GM12878 (cell line): ENCODE measurements around the gene PRR9. TPM values are rescaled to one million over a fixed set of nuclear protein-coding genes. Genes with fewer than 3 reads are reported as not detected.

Experiments used
- ATAC-seq: fragments of 200-7000 bp; cut with Tn5 transposase; 3 replicates; pipeline ENCODE4 v1.9.1; 2020; ENCODE audit warnings: mild to moderate bottlenecking, moderate library complexity
- BruUV-seq: library from RNA; stranded (reverse); fragments of 400-500 nt; replicated peaks from 2 replicates; lab custom pipeline; 2021; lab: Mats Ljungman, UMichigan
- CTCF ChIA-PET: fragments of 300-600 bp; sonication (Branson Sonifier 250); formaldehyde crosslinking; extraction: SDS; loops from one replicate; lab custom pipeline; 2021; ENCODE audit warnings: inconsistent platforms; lab: Yijun Ruan, JAX
- POLR2A ChIA-PET: fragments of 350-600 bp; formaldehyde crosslinking; extraction: SDS; loops from one replicate; lab custom pipeline; 2021; ENCODE audit warnings: inconsistent platforms; lab: Charles Lee
- RAD21 ChIA-PET: fragments of 300-600 bp; sonication (Branson Sonifier 250); formaldehyde crosslinking; loops from one replicate; lab custom pipeline; 2023; ENCODE audit warnings: antibody characterized with exemption; ENCODE audit not compliant: unreplicated experiment; lab: Charles Lee
- SMC1A ChIA-PET: fragments of 300-600 bp; sonication (Branson Sonifier 250); formaldehyde crosslinking; loops from one replicate; lab custom pipeline; 2023; ENCODE audit not compliant: unreplicated experiment, uncharacterized antibody; lab: Charles Lee
- DNase-seq: peaks from one replicate; pipeline ENCODE4 v3.0.0-alpha.2; 2011; ENCODE audit warnings: low read depth, low spot score
- FAIRE-seq: peaks from 3 replicates; lab custom pipeline; 2011; peaks lifted over from hg19 to GRCh38; lab: Jason Lieb, UNC
- H2AFZ ChIP-seq: 2 replicates; pipeline ENCODE4 v1.6.0; 2011; ENCODE audit warnings: low read depth, low read length, control low read depth; ENCODE audit not compliant: control insufficient read depth
- H3K27ac ChIP-seq: 2 replicates; pipeline ENCODE4 v1.5.1; 2011; ENCODE audit warnings: control low read depth; ENCODE audit not compliant: control insufficient read depth, insufficient read depth
- H3K27me3 ChIP-seq, 2 experiments: replicated peaks in 1 of 2; 2 replicates each; pipeline versions ENCODE4 v1.6.0 to v1.6.1; 2011; ENCODE audit warnings: low read length in 1 of 2; ENCODE audit not compliant: control insufficient read depth in 2 of 2, insufficient read depth in 2 of 2
- H3K36me3 ChIP-seq, 2 experiments: 2 replicates each; pipeline ENCODE4 v1.5.1; 2011; ENCODE audit warnings: low read length in 1 of 2; ENCODE audit not compliant: control insufficient read depth in 2 of 2, insufficient read depth in 2 of 2
- H3K4me1 ChIP-seq: 2 replicates; pipeline ENCODE4 v1.6.1; 2011; ENCODE audit warnings: mild to moderate bottlenecking, low read length, moderate library complexity, mixed read lengths; ENCODE audit not compliant: control insufficient read depth, insufficient read depth
- H3K4me2 ChIP-seq: 2 replicates; pipeline ENCODE4 v1.6.0; 2011; ENCODE audit warnings: control low read depth; ENCODE audit not compliant: control insufficient read depth, insufficient read depth
- H3K4me3 ChIP-seq: fragments of 200-600 bp; sonication (generic); 2 replicates; pipeline ENCODE4 v1.5.1; 2016
- H3K79me2 ChIP-seq: 2 replicates; pipeline ENCODE4 v1.6.0; 2011; ENCODE audit warnings: low read length; ENCODE audit not compliant: control insufficient read depth, insufficient read depth
- H3K9ac ChIP-seq: 2 replicates; pipeline ENCODE4 v1.8.0; 2011; ENCODE audit warnings: low read length, control low read depth, mixed read lengths; ENCODE audit not compliant: control insufficient read depth, insufficient read depth
- H3K9me3 ChIP-seq: replicated peaks from 3 replicates; pipeline ENCODE4 v1.5.1; 2011; ENCODE audit warnings: mild to moderate bottlenecking, low read length; ENCODE audit not compliant: control insufficient read depth, insufficient read depth
- H4K20me1 ChIP-seq: 2 replicates; pipeline ENCODE4 v1.6.0; 2011; ENCODE audit not compliant: control insufficient read depth, insufficient read depth
- BCL11A ChIP-seq: IDR thresholded peaks from 2 replicates; pipeline ENCODE4 v1.6.1; 2011; ENCODE audit warnings: low read depth, low read length
- IKZF1 ChIP-seq: fragments of 450-650 bp; conservative IDR thresholded peaks from 2 replicates; pipeline ENCODE4 v1.6.1; 2017; ENCODE audit warnings: antibody characterized with exemption, mild to moderate bottlenecking
- MTA2 ChIP-seq: fragments of 450-650 bp; IDR thresholded peaks from 2 replicates; pipeline ENCODE4 v1.6.1; 2016; ENCODE audit warnings: low read depth, mild to moderate bottlenecking, moderate library complexity
- PAX8 ChIP-seq: fragments of 450-650 bp; IDR thresholded peaks from 2 replicates; pipeline ENCODE4 v1.6.1; 2017; ENCODE audit warnings: mild to moderate bottlenecking, moderate library complexity
- RUNX3 ChIP-seq: IDR thresholded peaks from 2 replicates; pipeline ENCODE4 v1.6.1; 2012; ENCODE audit warnings: low read length, inconsistent platforms
- SPI1 ChIP-seq: IDR thresholded peaks from 2 replicates; pipeline ENCODE4 v1.6.1; 2011; ENCODE audit warnings: low read depth, mild to moderate bottlenecking, low read length, moderate library complexity, borderline replicate concordance; ENCODE audit not compliant: insufficient read depth
- SUZ12 ChIP-seq: fragments of 200-600 bp; sonication (generic); IDR thresholded peaks from one replicate; pipeline ENCODE4 v1.6.1; 2018; ENCODE audit warnings: antibody characterized with exemption, mild to moderate bottlenecking; ENCODE audit not compliant: unreplicated experiment
- USF1 ChIP-seq: IDR thresholded peaks from 2 replicates; pipeline ENCODE4 v1.6.1; 2011; ENCODE audit warnings: borderline replicate concordance, low read depth, mild to moderate bottlenecking, moderate library complexity, mixed read lengths, low read length; ENCODE audit not compliant: insufficient read depth; ENCODE audit errors: extremely low read length
- WGBS: methylation state at CpG from one replicate; pipeline ENCODE4 v1.1.6; 2016; ENCODE audit warnings: low lambda C conversion rate; ENCODE audit not compliant: insufficient replicate concordance, insufficient coverage; ENCODE audit errors: missing lambda C conversion rate; 5-methylcytosine and 5-hydroxymethylcytosine counted together
- in situ Hi-C: fragments of 300-500 bp; cut with MboI; formaldehyde crosslinking; loops from 9 replicates; pipeline ENCODE4 v1.14.3; 2018; ENCODE audit warnings: mixed read lengths
- intact Hi-C: fragments of 100-400 bp; cut with micrococcal nuclease; formaldehyde crosslinking; loops from one replicate; pipeline ENCODE4 v1.14.2; 2022; ENCODE audit not compliant: unreplicated experiment
- polyA plus RNA-seq, 11 experiments: library from polyadenylated mRNA; depleted of rRNA in 4 of 11; unstranded in 6 of 11; stranded (reverse) in 5 of 11; fragments of >200 nt; fragmentation: Nextera tagmentation in 4 of 11; fragmentation: Illumina TruSeq in 1 of 11; extraction: Ambion mirVana in 4 of 11; extraction: Trizol in 1 of 11; gene quantifications; 1 replicate in 1 of 11; 2 replicates in 10 of 11; pipeline versions ENCODE4 v1.2.1 to v1.2.3, GENCODE V29; 2011 to 2016; ENCODE audit warnings: inconsistent platforms in 2 of 11, missing spikeins in 2 of 11, low read depth in 1 of 11
- total RNA-seq, 4 experiments: library from RNA; depleted of rRNA in 3 of 4; stranded (reverse); fragments of >200 nt in 3 of 4; fragmentation: Illumina TruSeq in 1 of 4; extraction: Trizol in 1 of 4; gene quantifications; 2 replicates each; pipeline versions ENCODE4 v1.2.1 to v1.2.3, GENCODE V29; 2013 to 2021

Gene PRR9
- total and polyA plus RNA-seq, 10 of the 15 experiments (the other 5 are each of a cell fraction or from before 2014, with no cell fraction given): not detected

- Histone ChIP-seq H3K27me3 (0 out of 4 replicates have a peak, but pooled peaks cover 0 to 4% of the 10 kb centered on the region in 2 experiments), H3K4me3 (no peak overlapping the region), H3K79me2 (no peaks in the 10 kb centered on the region), H3K4me1 (peaks cover 15% of the 10 kb centered on the region), H3K9me3 (no peaks in the 10 kb centered on the region), H3K36me3 (no peaks in the 10 kb centered on the region), H2AFZ (no peak overlapping the region), H3K27ac (no peak overlapping the region), H3K4me2 (peak overlapping the region; percentile 91; the same call in 1 of the 2 replicates), H4K20me1 (no peaks in the 10 kb centered on the region), H3K9ac (no peak overlapping the region)
- in situ Hi-C loops: no loop called here
- no peak for DNase-seq
- ChIA-PET RAD21 (interaction anchor here (4.2 kb wide), 1 partner anchor 27 kb away, joined by 31 read pairs; no protein-coding TSS in a partner anchor), SMC1A (interaction anchor here (0.8 to 2.5 kb wide), 5 partner anchors 13 to 32 kb away, joined by 3 to 24 read pairs (median 4); no protein-coding TSS in a partner anchor), CTCF (interaction anchor here (0.9 to 4.1 kb wide), 8 partner anchors 8 to 32 kb away, joined by 3 to 38 read pairs (median 4); no protein-coding TSS in a partner anchor), POLR2A (interaction anchor here (1.2 to 1.7 kb wide), 2 partner anchors 20 to 26 kb away, joined by 3 read pairs; no protein-coding TSS in a partner anchor)
- no peak for TF ChIP-seq USF1
- TF ChIP-seq SPI1: peak; percentile 66
- TF ChIP-seq SUZ12: peak; percentile 13
- TF ChIP-seq BCL11A: peak; percentile 37; the same call in 1 of the 2 replicates
- peak; percentile 45 for TF ChIP-seq MTA2
- peak; percentile 9; the same call in 1 of the 2 replicates for TF ChIP-seq IKZF1
- TF ChIP-seq RUNX3: peak; percentile 55
- TF ChIP-seq PAX8: no peak
- ATAC-seq: peak; percentile 66
- BruUV-seq: no TSS peak
- WGBS: 20% methylated on average over 8 of the region's 45 CpGs
- intact Hi-C loops: loop anchor here (5.0 kb wide), 1 partner anchor 82 kb away; no protein-coding TSS in a partner anchor
- peak; percentile 31 for FAIRE-seq
These were observed 43.3 kb downstream of the PRR9 start for GRCh38 chr1:153260585-153261280.
